Stomach (tissue), 4 donors: Measurements from ENCODE around the gene SPAG6.

Experiments
- CTCF ChIP-seq, 7 experiments: fragments of 450-650 bp in 4 of 7; fragments of 200-600 bp in 3 of 7; sonication (generic) in 3 of 7; IDR thresholded peaks; one replicate each; pipeline ENCODE4 v1.5.1; 2016 to 2019; ENCODE audit warnings: antibody characterized with exemption in 7 of 7, control low read depth in 2 of 7, mild to moderate bottlenecking in 1 of 7
- EP300 ChIP-seq: sonication (generic); formaldehyde crosslinking; IDR thresholded peaks from one replicate; pipeline ENCODE4 v1.6.1; 2017; ENCODE audit warnings: antibody characterized with exemption
- POLR2A ChIP-seq, 4 donors: fragments of 450-650 bp; IDR thresholded peaks; one replicate each; pipeline ENCODE4 v1.6.1; 2016; ENCODE audit warnings: antibody characterized with exemption in 4 of 4, control low read depth in 2 of 4, mild to moderate bottlenecking in 1 of 4, moderate library complexity in 1 of 4
- POLR2AphosphoS5 ChIP-seq, 3 donors: sonication (generic); formaldehyde crosslinking; IDR thresholded peaks; one replicate each; pipeline ENCODE4 v1.6.1; 2016; ENCODE audit warnings: antibody characterized with exemption in 3 of 3

GRCh38 chr10:22460531-22461403 is 115.5 kb downstream of the SPAG6 start:
- no peak for TF ChIP-seq CTCF (IDR thresholded peaks at IDR 0.05)
- TF ChIP-seq POLR2A (IDR thresholded peaks at IDR 0.05) = no peak
- TF ChIP-seq POLR2AphosphoS5 (IDR thresholded peaks at IDR 0.05) = no peak
- no peak for TF ChIP-seq EP300
